ENCODE results near the gene PPP2R2C. TPM values are rescaled to one million over a fixed set of nuclear protein-coding genes. Genes with fewer than 3 reads are reported as not detected.

PPP2R2C gene
- total RNA-seq, 4 donors from 2014 or later = 0.50 to 2.7 (median 1.4) TPM

DNA sequence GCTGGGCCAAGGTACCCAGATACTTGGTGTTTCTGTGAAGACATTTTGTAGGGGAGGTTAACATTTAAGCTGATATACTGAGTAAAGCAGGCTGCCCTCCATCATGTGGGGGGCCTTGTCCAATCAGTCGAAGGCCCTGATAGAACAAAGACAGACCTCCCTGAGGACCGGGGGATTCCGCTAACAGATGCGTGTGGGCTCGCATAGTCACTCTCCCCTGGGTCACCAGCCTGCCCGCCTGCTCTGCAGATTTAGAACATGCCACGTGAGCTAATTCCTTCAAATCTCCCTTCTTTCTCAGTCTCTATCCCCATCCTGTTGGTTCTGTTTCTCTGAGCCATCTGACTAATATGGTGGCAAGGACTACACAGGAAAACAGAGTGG lies 142.0 kb downstream of the PPP2R2C start:
- no peak for DNase-seq (ENCODE audit: extremely low spot score)
- intact Hi-C loops (cut with DNase I) = loop anchor here (10.0 kb wide), 2 partner anchors 214 to 336 kb away; no protein-coding TSS in a partner anchor
- Histone ChIP-seq H3K9me3 (peaks cover 0 to 6% (median 0%) of the 10 kb centered on the region in 4 donors), H3K4me3 (no peak overlapping the region), H3K36me3 (no peaks in the 10 kb centered on the region), H3K4me1 (peaks cover 0 to 12% (median 7%) of the 10 kb centered on the region in 4 donors), H3K27ac (replicated peaks in 1 of 4) (no peak overlapping the region), H3K27me3 (peaks cover 0 to 60% (median 0%) of the 10 kb centered on the region in 4 donors)
- TF ChIP-seq, protein P1, sequence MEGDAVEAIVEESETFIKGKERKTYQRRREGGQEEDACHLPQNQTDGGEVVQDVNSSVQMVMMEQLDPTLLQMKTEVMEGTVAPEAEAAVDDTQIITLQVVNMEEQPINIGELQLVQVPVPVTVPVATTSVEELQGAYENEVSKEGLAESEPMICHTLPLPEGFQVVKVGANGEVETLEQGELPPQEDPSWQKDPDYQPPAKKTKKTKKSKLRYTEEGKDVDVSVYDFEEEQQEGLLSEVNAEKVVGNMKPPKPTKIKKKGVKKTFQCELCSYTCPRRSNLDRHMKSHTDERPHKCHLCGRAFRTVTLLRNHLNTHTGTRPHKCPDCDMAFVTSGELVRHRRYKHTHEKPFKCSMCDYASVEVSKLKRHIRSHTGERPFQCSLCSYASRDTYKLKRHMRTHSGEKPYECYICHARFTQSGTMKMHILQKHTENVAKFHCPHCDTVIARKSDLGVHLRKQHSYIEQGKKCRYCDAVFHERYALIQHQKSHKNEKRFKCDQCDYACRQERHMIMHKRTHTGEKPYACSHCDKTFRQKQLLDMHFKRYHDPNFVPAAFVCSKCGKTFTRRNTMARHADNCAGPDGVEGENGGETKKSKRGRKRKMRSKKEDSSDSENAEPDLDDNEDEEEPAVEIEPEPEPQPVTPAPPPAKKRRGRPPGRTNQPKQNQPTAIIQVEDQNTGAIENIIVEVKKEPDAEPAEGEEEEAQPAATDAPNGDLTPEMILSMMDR (IDR thresholded peaks at IDR 0.05) = no peak
- TF ChIP-seq POLR2A (IDR thresholded peaks at IDR 0.05; ENCODE audit: low read depth) = no peak
- TF ChIP-seq EP300 (IDR thresholded peaks at IDR 0.05) = no peak
- TF ChIP-seq POLR2AphosphoS5 (IDR thresholded peaks at IDR 0.05) = no peak
- WGBS = 86% methylated on average over 7 of the region's 7 CpGs

DNA sequence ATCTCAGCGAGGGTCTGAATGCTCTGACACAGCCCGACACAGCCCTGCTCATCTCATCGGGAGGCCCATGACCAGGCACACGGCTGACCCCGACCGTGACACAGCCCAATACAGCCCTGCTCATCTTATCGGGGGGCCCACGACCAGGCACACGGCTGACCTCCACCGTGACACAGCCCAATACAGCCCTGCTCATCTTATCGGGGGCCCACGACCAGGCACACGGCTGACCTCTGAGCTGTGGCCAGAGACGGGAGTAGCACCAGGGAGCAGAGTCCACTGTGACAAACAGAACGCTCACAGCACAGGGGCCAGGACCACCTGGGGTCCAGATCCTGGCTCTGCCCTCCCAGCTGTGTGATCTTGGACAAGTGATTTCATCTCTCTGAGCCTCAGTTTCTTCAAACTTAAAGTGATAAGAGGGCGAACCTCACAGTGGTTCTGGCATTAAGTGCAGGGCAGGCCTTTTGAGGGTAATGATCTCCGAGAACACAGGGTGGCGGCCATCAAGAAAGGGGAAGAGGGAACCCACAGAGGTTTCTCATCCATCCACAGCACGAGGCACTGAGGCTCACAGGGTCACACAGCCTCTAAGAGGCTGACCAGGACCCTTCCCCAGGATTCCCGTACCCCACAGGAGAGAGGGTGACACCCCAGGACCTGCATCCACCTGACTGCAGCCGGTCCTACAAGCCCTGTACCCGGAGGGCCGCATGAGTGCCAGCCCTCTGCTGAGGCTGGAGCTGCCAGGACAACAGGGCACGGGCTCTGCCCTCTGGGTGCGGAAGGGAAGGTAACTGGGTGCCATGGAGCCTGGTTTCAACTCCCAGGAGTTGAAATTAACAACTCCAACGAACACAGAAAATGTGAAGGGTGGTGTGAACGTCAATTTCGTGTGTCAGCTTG lies 142.7 kb downstream of the PPP2R2C start:
- intact Hi-C loops (cut with DNase I) = loop anchor here (10.0 kb wide), 2 partner anchors 215 to 335 kb away; no protein-coding TSS in a partner anchor
- 83% methylated on average over 23 of the region's 28 CpGs for WGBS
- DNase-seq (ENCODE audit: extremely low spot score) = no peak

DNA sequence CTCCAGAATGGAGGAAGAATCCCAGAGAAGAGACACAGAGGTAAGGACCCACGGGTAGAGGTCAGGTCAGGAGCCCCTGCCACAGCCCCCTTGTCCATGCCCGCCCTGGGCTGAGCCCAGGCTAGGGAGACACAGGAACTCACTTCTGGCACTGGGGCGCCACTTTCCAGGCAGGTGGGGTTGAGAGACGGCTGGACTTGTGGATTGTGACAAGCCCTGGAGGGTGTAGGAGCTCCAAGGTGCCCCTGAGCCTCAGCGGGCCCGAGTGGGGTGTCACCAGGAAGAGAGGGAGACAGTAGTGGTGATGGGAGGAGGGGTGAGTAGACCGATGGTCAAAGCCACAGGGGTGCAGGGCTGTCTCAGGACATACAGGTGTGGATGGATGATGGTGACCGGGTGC lies 143.9 kb downstream of the PPP2R2C start:
- peaks cover 0 to 42% (median 0%) of the 10 kb centered on the region in 4 donors for H3K27me3 ChIP-seq
- H3K27ac ChIP-seq (replicated peaks in 1 of 4) = no peak overlapping the region
- no peak overlapping the region for H3K4me3 ChIP-seq
- 66% methylated on average over 8 of the region's 8 CpGs for WGBS
- no peaks in the 10 kb centered on the region for H3K36me3 ChIP-seq
- TF ChIP-seq, protein P1 (IDR thresholded peaks at IDR 0.05) = no peak
- TF ChIP-seq POLR2AphosphoS5 (IDR thresholded peaks at IDR 0.05) (no peak), EP300 (IDR thresholded peaks at IDR 0.05) (no peak), POLR2A (IDR thresholded peaks at IDR 0.05; ENCODE audit: low read depth) (no peak)
- peaks cover 0 to 12% (median 7%) of the 10 kb centered on the region in 4 donors for H3K4me1 ChIP-seq
- peaks cover 0 to 6% (median 0%) of the 10 kb centered on the region in 4 donors for H3K9me3 ChIP-seq
- intact Hi-C loops (cut with DNase I) = loop anchor here (1.0 kb wide), 1 partner anchor 78 kb away; no protein-coding TSS in a partner anchor
- DNase-seq (ENCODE audit: extremely low spot score) = no peak

More for the DNA sequence above, 142.7 kb downstream of the PPP2R2C start:
- Histone ChIP-seq H3K27ac (replicated peaks in 1 of 4) (no peak overlapping the region), H3K36me3 (no peaks in the 10 kb centered on the region), H3K9me3 (peaks cover 0 to 6% (median 0%) of the 10 kb centered on the region in 4 donors), H3K4me3 (no peak overlapping the region), H3K4me1 (peaks cover 0 to 12% (median 7%) of the 10 kb centered on the region in 4 donors), H3K27me3 (peaks cover 0 to 54% (median 0%) of the 10 kb centered on the region in 4 donors)
- TF ChIP-seq, protein P1 (IDR thresholded peaks at IDR 0.05) = no peak
- no peak for TF ChIP-seq EP300 (IDR thresholded peaks at IDR 0.05)
- TF ChIP-seq POLR2A (IDR thresholded peaks at IDR 0.05; ENCODE audit: low read depth) = no peak
- TF ChIP-seq POLR2AphosphoS5 (IDR thresholded peaks at IDR 0.05) = no peak

DNA sequence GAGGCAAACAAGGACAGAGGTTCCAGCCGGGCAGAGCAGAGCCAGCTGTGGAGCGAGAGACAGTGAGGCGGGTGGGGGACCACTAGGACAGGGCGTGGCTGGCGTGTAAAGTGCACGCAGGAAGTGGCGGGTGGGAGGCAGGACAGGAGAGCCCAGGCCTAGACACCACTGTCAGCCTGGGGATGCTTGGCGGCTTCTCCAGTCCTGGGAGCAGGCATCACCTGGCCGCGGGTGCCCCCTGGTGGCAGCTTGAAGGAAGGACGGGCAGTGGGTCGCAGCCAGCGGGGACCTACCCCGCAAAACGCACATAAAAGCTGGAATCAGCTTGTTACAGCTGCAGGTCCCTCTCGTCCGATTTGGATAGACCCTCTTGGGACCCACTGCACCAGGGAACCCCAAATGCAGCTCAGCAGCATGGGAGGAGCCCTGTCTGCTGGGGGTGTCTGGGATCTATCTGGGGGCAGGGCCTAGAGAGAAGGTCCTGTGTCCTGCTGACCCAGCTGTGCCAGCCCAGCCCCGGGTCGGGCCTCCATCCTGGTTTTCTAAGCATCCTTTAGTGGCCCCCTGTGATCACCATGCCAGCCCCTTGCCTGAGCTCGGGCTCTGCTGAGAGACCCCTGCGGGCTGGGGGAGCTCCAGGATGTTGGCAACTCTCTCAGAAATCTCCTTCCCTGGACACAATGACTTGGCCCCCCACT lies 145.0 kb downstream of the PPP2R2C start:
- intact Hi-C loops (cut with DNase I) = loop anchor here (1.0 kb wide), 1 partner anchor 63 kb away; no protein-coding TSS in a partner anchor
- Histone ChIP-seq H3K9me3 (peaks cover 0 to 6% (median 0%) of the 10 kb centered on the region in 4 donors), H3K4me1 (peaks cover 0 to 12% (median 7%) of the 10 kb centered on the region in 4 donors), H3K27ac (replicated peaks in 1 of 4) (no peak overlapping the region), H3K27me3 (peaks cover 0 to 32% (median 0%) of the 10 kb centered on the region in 4 donors), H3K36me3 (no peaks in the 10 kb centered on the region), H3K4me3 (no peak overlapping the region)
- peak; percentile 93 for DNase-seq (ENCODE audit: extremely low spot score)
- peak in 1 of 2 donors; percentile 40 for TF ChIP-seq POLR2AphosphoS5 (IDR thresholded peaks at IDR 0.05)
- TF ChIP-seq, protein P1 (IDR thresholded peaks at IDR 0.05) = peak; percentile 95 to 98 (median 97)
- TF ChIP-seq EP300 (IDR thresholded peaks at IDR 0.05) = no peak
- no peak for TF ChIP-seq POLR2A (IDR thresholded peaks at IDR 0.05; ENCODE audit: low read depth)
- WGBS = 27% methylated on average over 4 of the region's 21 CpGs
